Chondrocyte (in vitro differentiated cells): Measurements from ENCODE around the gene WDR5B. TPM values are rescaled to one million over a fixed set of nuclear protein-coding genes. Genes with fewer than 3 reads are reported as not detected.

Experiments used
- DNase-seq: peaks from one replicate; pipeline ENCODE4 v3.0.0; 2021; ENCODE audit warnings: mixed read lengths, low spot score
- H3K27ac Mint-ChIP-seq: one replicate; pipeline ENCODE4 v1.8.0; 2021; ENCODE audit warnings: mild to moderate bottlenecking, moderate library complexity, mixed read lengths; ENCODE audit not compliant: unreplicated experiment
- H3K27me3 Mint-ChIP-seq: 2 replicates; pipeline ENCODE4 v1.8.0; 2021; ENCODE audit warnings: low read depth, mixed read lengths
- H3K36me3 Mint-ChIP-seq: 2 replicates; pipeline ENCODE4 v1.8.0; 2021; ENCODE audit warnings: low read depth, mixed read lengths
- H3K4me1 Mint-ChIP-seq: 2 replicates; pipeline ENCODE4 v1.8.0; 2021; ENCODE audit warnings: low read depth, mild to moderate bottlenecking, mixed read lengths
- H3K4me3 Mint-ChIP-seq: one replicate; pipeline ENCODE4 v1.8.0; 2021; ENCODE audit warnings: mild to moderate bottlenecking, moderate library complexity, mixed read lengths; ENCODE audit not compliant: unreplicated experiment
- H3K9me3 Mint-ChIP-seq: 2 replicates; pipeline ENCODE4 v1.8.0; 2021; ENCODE audit warnings: low read depth, mixed read lengths
- CTCF ChIP-seq: fragments of 200-600 bp; sonication (generic); IDR thresholded peaks from 2 replicates; pipeline ENCODE4 v1.5.0; 2021; ENCODE audit warnings: antibody characterized with exemption, mild to moderate bottlenecking, moderate library complexity
- total RNA-seq: library from RNA; stranded (reverse); gene quantifications from 3 replicates; pipeline ENCODE4 v1.2.1, GENCODE V29; 2021

WDR5B gene
- total RNA-seq, 1 donor from 2014 or later = 5.0 TPM

DNA sequence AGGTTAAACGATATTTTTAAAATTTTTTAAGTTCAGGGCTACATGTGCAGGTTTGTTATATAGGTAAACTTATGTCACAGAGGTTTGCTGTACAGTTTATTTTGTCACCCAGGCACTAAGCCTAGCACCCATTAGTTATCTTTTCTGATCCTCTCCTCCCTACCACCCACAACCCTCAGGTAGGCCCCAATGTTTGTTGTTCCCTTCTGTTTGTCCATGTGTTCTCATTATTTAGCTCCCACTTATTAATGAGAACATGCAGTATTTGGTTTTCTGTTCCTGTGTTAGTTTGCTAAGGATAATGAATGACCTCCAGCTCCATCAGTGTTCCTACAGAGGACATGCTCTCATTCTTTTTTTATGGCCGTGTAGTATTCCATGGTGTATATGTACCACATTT lies 16.9 kb downstream of the WDR5B start:
- Mint-ChIP-seq H3K4me1 (peaks cover 8% of the 10 kb centered on the region), H3K27me3 (no peaks in the 10 kb centered on the region), H3K4me3 (no peak overlapping the region), H3K27ac (no peak overlapping the region), H3K36me3 (peaks cover 3% of the 10 kb centered on the region), H3K9me3 (no peaks in the 10 kb centered on the region)
- DNase-seq = no peak
- TF ChIP-seq CTCF = no peak

DNA sequence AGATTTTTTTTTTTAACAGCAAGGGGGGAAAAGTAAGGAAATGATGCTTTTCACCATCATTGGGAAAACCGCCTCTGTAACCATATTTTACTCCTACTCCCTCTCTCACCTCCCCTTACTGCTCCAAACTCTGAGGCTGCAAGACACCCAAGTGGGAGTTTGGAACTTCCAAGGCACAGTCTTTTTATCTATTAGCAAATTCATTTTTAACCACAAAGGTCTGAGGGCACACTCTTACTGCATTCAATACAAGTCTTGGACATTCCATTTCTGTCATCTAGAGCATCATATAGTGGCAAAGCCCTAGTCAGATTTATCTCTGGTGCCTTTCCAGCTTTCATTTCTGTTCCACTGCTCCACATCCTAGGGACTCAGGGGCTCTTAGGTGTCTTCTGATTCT lies 18.7 kb downstream of the WDR5B start:
- no peak for TF ChIP-seq CTCF
- Mint-ChIP-seq H3K4me3 (no peak overlapping the region), H3K4me1 (peaks cover 13% of the 10 kb centered on the region), H3K36me3 (no peaks in the 10 kb centered on the region), H3K27ac (no peak overlapping the region), H3K27me3 (no peaks in the 10 kb centered on the region), H3K9me3 (no peaks in the 10 kb centered on the region)
- no peak for DNase-seq

GRCh38 chr3:122396511-122396910 lies 19.4 kb downstream of the WDR5B start:
- TF ChIP-seq CTCF = no peak
- H3K36me3 Mint-ChIP-seq = no peaks in the 10 kb centered on the region
- H3K4me3 Mint-ChIP-seq = no peak overlapping the region
- H3K9me3 Mint-ChIP-seq = no peaks in the 10 kb centered on the region
- no peaks in the 10 kb centered on the region for H3K27me3 Mint-ChIP-seq
- no peak for DNase-seq
- peaks cover 13% of the 10 kb centered on the region for H3K4me1 Mint-ChIP-seq
- no peak overlapping the region for H3K27ac Mint-ChIP-seq

DNA sequence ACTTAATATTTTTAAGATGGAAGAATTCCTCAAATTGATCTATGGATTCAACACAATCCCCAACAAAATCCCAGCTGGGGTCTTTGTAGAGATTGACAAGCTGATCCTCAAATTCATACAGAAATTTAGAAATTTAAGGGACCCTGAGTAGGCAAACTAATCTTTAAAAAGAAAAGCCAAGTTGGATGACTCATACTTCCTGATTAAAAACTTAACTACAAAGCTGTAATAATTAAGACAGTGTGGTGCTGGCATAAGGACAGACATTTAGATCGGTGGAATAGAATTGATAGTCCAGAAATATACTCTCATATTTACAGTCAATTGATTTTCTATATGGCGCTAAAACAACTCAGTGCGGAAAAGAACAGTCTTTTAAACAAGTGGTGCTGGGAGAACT lies 20.3 kb downstream of the WDR5B start:
- Mint-ChIP-seq H3K27ac (no peak overlapping the region), H3K4me1 (peaks cover 13% of the 10 kb centered on the region), H3K9me3 (no peaks in the 10 kb centered on the region), H3K4me3 (no peak overlapping the region), H3K36me3 (no peaks in the 10 kb centered on the region), H3K27me3 (no peaks in the 10 kb centered on the region)
- DNase-seq = no peak
- TF ChIP-seq CTCF = no peak

GRCh38 chr3:122394173-122394572 lies 21.7 kb downstream of the WDR5B start:
- DNase-seq = no peak
- no peaks in the 10 kb centered on the region for H3K9me3 Mint-ChIP-seq

More at GRCh38 chr3:122394173-122394572, 21.7 kb downstream of the WDR5B start:
- H3K4me1 Mint-ChIP-seq = peaks cover 13% of the 10 kb centered on the region
- no peaks in the 10 kb centered on the region for H3K36me3 Mint-ChIP-seq
- no peaks in the 10 kb centered on the region for H3K27me3 Mint-ChIP-seq
- no peak for TF ChIP-seq CTCF
- no peak overlapping the region for H3K27ac Mint-ChIP-seq
- no peak overlapping the region for H3K4me3 Mint-ChIP-seq
